ENCODE data around the gene NIM1K. TPM values are rescaled to one million over a fixed set of nuclear protein-coding genes. Genes with fewer than 3 reads are reported as not detected.
A peak's percentile ranks its signal among the peaks of the same experiment; 100 is the strongest.

NIM1K gene
- total and polyA plus RNA-seq, 2 of the 4 experiments (the other 2 are of a cell fraction): 0.54 to 0.68 TPM

GRCh38 chr5:43207601-43208000, 15.6 kb downstream of the NIM1K start:
- CTCF ChIA-PET: no interaction called here
- dilution Hi-C loops (cut with HindIII; ENCODE audit: low sequenced_read_pairs, unreplicated experiment): no loop called here

More at GRCh38 chr5:43207601-43208000, 15.6 kb downstream of the NIM1K start:
- TF ChIP-seq RAD21 (IDR thresholded peaks at IDR 0.05; ENCODE audit: low read length): no peak
- no peak for TF ChIP-seq RFX5 (IDR thresholded peaks at IDR 0.05; ENCODE audit: low read depth, low read length)
- TF ChIP-seq FOS (IDR thresholded peaks at IDR 0.05; ENCODE audit: low read depth, low read length): peak; percentile 37; the same call in 1 of the 2 replicates
- TF ChIP-seq ELK1 (IDR thresholded peaks at IDR 0.05; ENCODE audit: borderline replicate concordance, low read depth, low read length): no peak
- TF ChIP-seq BHLHE40 (IDR thresholded peaks at IDR 0.05; ENCODE audit: low read depth, low read length): 0 out of 2 replicates have a peak, but pooled peaks have one; percentile 32
- TF ChIP-seq CEBPB (IDR thresholded peaks at IDR 0.05; ENCODE audit: low read depth, low read length): peak; percentile 54; the same call in 1 of the 2 replicates
- TF ChIP-seq NFE2L2 (IDR thresholded peaks at IDR 0.05; ENCODE audit: low read depth, low read length): peak; percentile 26; the same call in 1 of the 2 replicates
- TF ChIP-seq USF2 (IDR thresholded peaks at IDR 0.05; ENCODE audit: low read depth, low read length): no peak
- H2BK15ac ChIP-seq (ENCODE audit: low read depth, low read length): no peak overlapping the region
- intact Hi-C loops (cut with micrococcal nuclease): no loop called here
- no peak overlapping the region for H2AFZ ChIP-seq (replicated peaks; ENCODE audit: low read length, poor library complexity)
- H4K5ac ChIP-seq (ENCODE audit: low read depth, low read length): no peak overlapping the region
- H4K20me1 ChIP-seq (ENCODE audit: insufficient read depth, low read length): no peaks in the 10 kb centered on the region
- H3K27me3 ChIP-seq (ENCODE audit: control insufficient read depth, insufficient read depth, low read length): peaks cover 2% of the 10 kb centered on the region; the same call in 1 of the 2 replicates
- ATAC-seq (ENCODE audit: low read depth) (peak; percentile 74), DNase-seq (peak; percentile 77)
- no peak overlapping the region for H3K23ac ChIP-seq (ENCODE audit: low read depth, low read length)
- no peak overlapping the region for H4K8ac ChIP-seq (ENCODE audit: low read depth in 2 of 2, low read length in 2 of 2)
- H3K27ac ChIP-seq (ENCODE audit: insufficient read depth, low read length): no peak overlapping the region; the same call in 1 of the 2 replicates
- no peak overlapping the region for H3K4ac ChIP-seq (ENCODE audit: low read depth, low read length)
- H3K56ac ChIP-seq (ENCODE audit: extremely low read depth, insufficient read depth, low read length): no peak overlapping the region
- H4K91ac ChIP-seq (ENCODE audit: insufficient read depth, low read depth, low read length): no peak overlapping the region
- no peaks in the 10 kb centered on the region for H3K9me1 ChIP-seq (ENCODE audit: insufficient read depth, low read length)
- no peak overlapping the region; the same call in 1 of the 2 replicates for H3K4me2 ChIP-seq (ENCODE audit: low read depth, low read length)
- no peak overlapping the region for H2AK5ac ChIP-seq (ENCODE audit: low read depth, low read length)
- no TSS peak for BruUV-seq (replicated peaks)
- no peak overlapping the region; the same call in 1 of the 2 replicates for H3K18ac ChIP-seq (ENCODE audit: low read depth, low read length)
- H2BK5ac ChIP-seq (ENCODE audit: low read depth, low read length, poor library complexity, severe bottlenecking): no peak overlapping the region
- no peaks in the 10 kb centered on the region for H3K9me3 ChIP-seq (ENCODE audit: control insufficient read depth, insufficient read depth, low read length)
- H3K79me1 ChIP-seq (ENCODE audit: low read depth in 1 of 2, low read length in 2 of 2): no peaks in the 10 kb centered on the region
- in situ Hi-C loops (cut with MboI; ENCODE audit: low sequenced_read_pairs): no loop called here
- H2BK20ac ChIP-seq (ENCODE audit: low read depth, low read length): no peak overlapping the region
- H3K4me3 ChIP-seq (ENCODE audit: insufficient read depth, low read depth, low read length): no peak overlapping the region
- WGBS, 2 experiments (ENCODE audit: extremely low coverage in 2 of 2, insufficient read length in 1 of 2): no CpG with 5 or more reads among the region's 4 CpGs
- no peak overlapping the region for H3K14ac ChIP-seq (replicated peaks; ENCODE audit: low read depth, low read length)
- H3K4me1 ChIP-seq (ENCODE audit: control insufficient read depth, insufficient read depth, low read length): no peaks in the 10 kb centered on the region
- H2BK120ac ChIP-seq (ENCODE audit: low read depth, low read length): no peak overlapping the region
- no peak overlapping the region for H3K9ac ChIP-seq (ENCODE audit: low read depth, low read length)
- no peaks in the 10 kb centered on the region for H3K36me3 ChIP-seq (ENCODE audit: control insufficient read depth, insufficient read depth, low read length)
- POLR2A ChIA-PET (ENCODE audit: unreplicated experiment): no interaction called here
- H2AK9ac ChIP-seq (replicated peaks; ENCODE audit: low read depth, low read length, poor library complexity): no peak overlapping the region

All from IMR-90 (cell line).